ENCODE data around the gene ARHGDIG. TPM values are rescaled to one million over a fixed set of nuclear protein-coding genes. Genes with fewer than 3 reads are reported as not detected.
A peak's percentile ranks its signal among the peaks of the same experiment; 100 is the strongest.

Gene ARHGDIG
- total and polyA plus RNA-seq, 8 donors, result 3.1 to 50.4 (median 9.6) TPM; not detected in 1

- no peak overlapping the region for H3K4me3 ChIP-seq
- H3K27ac ChIP-seq, result no peak overlapping the region
- no peaks in the 10 kb centered on the region for H3K9me3 ChIP-seq
- WGBS, 5 donors, result 73 to 85% (median 78%) methylated on average over 9 of the region's 9 CpGs
- H3K4me1 ChIP-seq, result peaks cover 18 to 33% (median 30%) of the 10 kb centered on the region in 4 donors
- TF ChIP-seq POLR2A (IDR thresholded peaks at IDR 0.05) (no peak), EP300 (IDR thresholded peaks at IDR 0.05) (no peak), CTCF (IDR thresholded peaks at IDR 0.05) (no peak), POLR2AphosphoS5 (IDR thresholded peaks at IDR 0.05) (no peak)
- DNase-seq, result no peak
- no peaks in the 10 kb centered on the region for H3K27me3 ChIP-seq
- peaks cover 6 to 28% (median 20%) of the 10 kb centered on the region in 4 donors for H3K36me3 ChIP-seq
- intact Hi-C loops (cut with DNase I; ENCODE audit: low total_unique reads), result no loop called here
These were observed 41.1 kb downstream of the ARHGDIG start for GRCh38 chr16:321532-321931.

GRCh38 chr16:322476-323143 lies 42.2 kb downstream of the ARHGDIG start:
- H3K4me3 ChIP-seq, result no peak overlapping the region
- H3K36me3 ChIP-seq, result peaks cover 6 to 20% (median 17%) of the 10 kb centered on the region in 4 donors
- intact Hi-C loops (cut with DNase I; ENCODE audit: low total_unique reads), result no loop called here
- no peaks in the 10 kb centered on the region for H3K9me3 ChIP-seq
- DNase-seq, result no peak
- H3K27ac ChIP-seq, result no peak overlapping the region
- WGBS, 5 donors, result 92 to 95% (median 94%) methylated on average over 13 of the region's 13 CpGs
- no peaks in the 10 kb centered on the region for H3K27me3 ChIP-seq
- peaks cover 29 to 42% (median 41%) of the 10 kb centered on the region in 4 donors for H3K4me1 ChIP-seq
- TF ChIP-seq CTCF (IDR thresholded peaks at IDR 0.05), result no peak
- no peak for TF ChIP-seq EP300 (IDR thresholded peaks at IDR 0.05)
- no peak for TF ChIP-seq POLR2A (IDR thresholded peaks at IDR 0.05)
- TF ChIP-seq POLR2AphosphoS5 (IDR thresholded peaks at IDR 0.05), result no peak

GRCh38 chr16:324201-324450 lies 43.7 kb downstream of the ARHGDIG start:
- Histone ChIP-seq H3K9me3 (no peaks in the 10 kb centered on the region), H3K4me3 (no peak overlapping the region), H3K27ac (peak overlapping the region in 2 of 5 donors; percentile 50 to 88), H3K4me1 (peaks cover 39 to 55% (median 53%) of the 10 kb centered on the region in 4 donors), H3K27me3 (no peaks in the 10 kb centered on the region), H3K36me3 (peaks cover 0 to 7% (median 3%) of the 10 kb centered on the region in 4 donors)
- intact Hi-C loops (cut with DNase I; ENCODE audit: low total_unique reads), result no loop called here
- TF ChIP-seq EP300 (IDR thresholded peaks at IDR 0.05) (no peak), POLR2A (IDR thresholded peaks at IDR 0.05) (no peak), POLR2AphosphoS5 (IDR thresholded peaks at IDR 0.05) (no peak), CTCF (IDR thresholded peaks at IDR 0.05) (no peak)
- DNase-seq, result no peak
- 75 to 85% (median 82%) methylated on average over 16 to 17 of the region's 17 CpGs for WGBS, 5 donors

GRCh38 chr16:324451-325334 lies 44.3 kb downstream of the ARHGDIG start:
- peak in 1 of 2 donors; percentile 75 for DNase-seq
- intact Hi-C loops (cut with DNase I; ENCODE audit: low total_unique reads), result no loop called here
- H3K4me3 ChIP-seq, result peak overlapping the region in 3 of 4 donors; percentile 17 to 31 (median 24)
- H3K36me3 ChIP-seq, result peaks cover 0 to under 1% (median 0%) of the 10 kb centered on the region in 4 donors
- peaks cover 39 to 55% (median 53%) of the 10 kb centered on the region in 4 donors for H3K4me1 ChIP-seq
- TF ChIP-seq POLR2A (IDR thresholded peaks at IDR 0.05) (no peak), CTCF (IDR thresholded peaks at IDR 0.05) (no peak), EP300 (IDR thresholded peaks at IDR 0.05) (no peak), POLR2AphosphoS5 (IDR thresholded peaks at IDR 0.05) (no peak)
- WGBS, 5 donors, result 44 to 61% (median 51%) methylated on average over 39 to 55 of the region's 55 CpGs
- no peaks in the 10 kb centered on the region for H3K27me3 ChIP-seq
- H3K27ac ChIP-seq, result peak overlapping the region in 4 of 5 donors; percentile 5 to 88 (median 42)
- H3K9me3 ChIP-seq, result no peaks in the 10 kb centered on the region
